ENCODE results near the gene EPB41L2.
A peak's percentile ranks its signal among the peaks of the same experiment; 100 is the strongest.
"Not testable (repeated sequence)": the region's sequence is repeated elsewhere in the genome, so short reads cannot be mapped to it uniquely, and the experiment has no call there.

Gene EPB41L2

DNA sequence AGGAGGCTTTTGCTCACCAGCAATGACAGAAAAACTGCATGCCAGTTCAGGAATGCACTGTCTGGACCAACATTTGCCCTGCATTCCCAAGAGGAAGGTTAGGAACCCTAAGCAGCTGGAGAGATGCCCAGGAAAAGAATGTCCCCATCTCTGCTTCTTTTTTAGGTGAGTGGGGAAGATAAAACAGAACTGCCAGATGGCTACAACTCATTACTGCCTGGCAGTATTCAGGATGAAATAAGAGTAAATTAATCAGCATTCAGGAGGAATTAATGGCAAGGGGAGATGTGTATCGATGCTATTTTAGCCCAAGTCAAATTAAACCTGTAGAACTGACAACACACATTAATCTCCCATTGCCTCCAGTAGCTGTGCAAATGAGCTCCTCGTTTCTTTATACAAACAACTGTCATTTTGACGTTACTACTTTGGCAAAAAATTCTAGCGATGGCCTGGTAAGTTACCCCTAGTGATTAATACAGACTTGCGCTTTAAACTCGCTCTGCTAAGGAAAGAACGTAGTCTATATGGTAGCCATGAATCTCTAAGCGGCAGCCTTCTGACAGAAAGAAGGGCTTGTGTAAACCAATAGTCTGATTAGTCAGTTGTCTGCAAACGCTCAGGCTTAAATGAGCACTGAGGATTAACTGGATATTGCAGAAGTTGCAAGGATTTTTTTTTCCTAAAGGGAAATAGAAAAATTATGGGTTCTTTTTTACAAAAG, 252.6 kb downstream of the EPB41L2 start:
- TF ChIP-seq, protein P1, sequence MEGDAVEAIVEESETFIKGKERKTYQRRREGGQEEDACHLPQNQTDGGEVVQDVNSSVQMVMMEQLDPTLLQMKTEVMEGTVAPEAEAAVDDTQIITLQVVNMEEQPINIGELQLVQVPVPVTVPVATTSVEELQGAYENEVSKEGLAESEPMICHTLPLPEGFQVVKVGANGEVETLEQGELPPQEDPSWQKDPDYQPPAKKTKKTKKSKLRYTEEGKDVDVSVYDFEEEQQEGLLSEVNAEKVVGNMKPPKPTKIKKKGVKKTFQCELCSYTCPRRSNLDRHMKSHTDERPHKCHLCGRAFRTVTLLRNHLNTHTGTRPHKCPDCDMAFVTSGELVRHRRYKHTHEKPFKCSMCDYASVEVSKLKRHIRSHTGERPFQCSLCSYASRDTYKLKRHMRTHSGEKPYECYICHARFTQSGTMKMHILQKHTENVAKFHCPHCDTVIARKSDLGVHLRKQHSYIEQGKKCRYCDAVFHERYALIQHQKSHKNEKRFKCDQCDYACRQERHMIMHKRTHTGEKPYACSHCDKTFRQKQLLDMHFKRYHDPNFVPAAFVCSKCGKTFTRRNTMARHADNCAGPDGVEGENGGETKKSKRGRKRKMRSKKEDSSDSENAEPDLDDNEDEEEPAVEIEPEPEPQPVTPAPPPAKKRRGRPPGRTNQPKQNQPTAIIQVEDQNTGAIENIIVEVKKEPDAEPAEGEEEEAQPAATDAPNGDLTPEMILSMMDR (IDR thresholded peaks at IDR 0.05; ENCODE audit: low read depth, low read length, missing control alignments): no peak
- DNase-seq (ENCODE audit: low read depth): no peak
- in situ Hi-C loops (cut with HindIII; ENCODE audit: low sequenced_read_pairs): no loop called here
- no peak overlapping the region for H3K4me3 ChIP-seq (ENCODE audit: low read depth, low read length)

GRCh38 chr6:130801368-130801767, 261.7 kb downstream of the EPB41L2 start:
- H3K4me3 ChIP-seq (ENCODE audit: low read depth, low read length); DNase-seq (ENCODE audit: low read depth); in situ Hi-C loops (cut with HindIII; ENCODE audit: low sequenced_read_pairs): not testable (repeated sequence)

GRCh38 chr6:130797061-130797460, 266.0 kb downstream of the EPB41L2 start:
- in situ Hi-C loops (cut with HindIII; ENCODE audit: low sequenced_read_pairs): no loop called here
- DNase-seq (ENCODE audit: low read depth): no peak
- TF ChIP-seq, protein P1 (IDR thresholded peaks at IDR 0.05; ENCODE audit: low read depth, low read length, missing control alignments): no peak
- H3K4me3 ChIP-seq (ENCODE audit: low read depth, low read length): no peak overlapping the region

GRCh38 chr6:130796313-130796905, 266.6 kb downstream of the EPB41L2 start:
- peak; percentile 55 for DNase-seq (ENCODE audit: low read depth)
- in situ Hi-C loops (cut with HindIII; ENCODE audit: low sequenced_read_pairs): no loop called here
- TF ChIP-seq, protein P1 (IDR thresholded peaks at IDR 0.05; ENCODE audit: low read depth, low read length, missing control alignments): no peak
- H3K4me3 ChIP-seq (ENCODE audit: low read depth, low read length): no peak overlapping the region

GRCh38 chr6:130794738-130795137, 268.3 kb downstream of the EPB41L2 start:
- TF ChIP-seq, protein P1 (IDR thresholded peaks at IDR 0.05; ENCODE audit: low read depth, low read length, missing control alignments): no peak
- no peak for DNase-seq (ENCODE audit: low read depth)
- in situ Hi-C loops (cut with HindIII; ENCODE audit: low sequenced_read_pairs): no loop called here
- no peak overlapping the region for H3K4me3 ChIP-seq (ENCODE audit: low read depth, low read length)

DNA sequence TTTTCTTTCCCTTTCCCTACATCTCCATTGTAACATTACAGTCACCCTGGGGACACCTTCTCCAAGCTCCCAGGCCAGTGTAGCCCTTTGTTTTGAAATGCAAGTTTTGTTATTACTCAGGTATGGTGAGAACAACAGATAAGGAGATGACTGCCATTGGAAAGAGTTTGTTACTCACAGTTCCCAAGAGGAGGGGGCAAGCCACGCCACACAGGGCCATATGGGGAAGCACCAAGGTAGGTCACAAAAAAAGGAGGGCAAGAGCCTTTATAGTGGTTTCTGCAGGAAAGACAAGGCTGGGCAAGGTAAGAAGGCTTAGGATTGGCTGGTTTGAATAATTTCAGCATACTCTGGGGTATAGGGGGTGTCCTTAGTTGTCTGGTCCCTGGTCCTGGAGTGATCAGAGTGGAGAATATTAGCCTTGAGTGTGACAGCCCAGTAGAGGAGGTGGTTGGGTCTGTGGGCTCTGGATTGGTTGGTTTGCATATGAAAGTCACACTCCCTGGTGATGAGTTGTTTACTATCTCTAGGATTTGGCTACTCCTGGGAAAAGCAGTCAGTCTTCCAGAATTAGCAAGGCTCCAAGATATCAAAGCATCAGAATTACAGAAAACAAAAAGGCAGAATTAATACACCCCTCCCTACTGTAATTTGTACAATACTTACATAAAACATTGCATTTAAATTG, 268.9 kb downstream of the EPB41L2 start:
- TF ChIP-seq, protein P1 (IDR thresholded peaks at IDR 0.05; ENCODE audit: low read depth, low read length, missing control alignments): no peak
- in situ Hi-C loops (cut with HindIII; ENCODE audit: low sequenced_read_pairs): no loop called here
- no peak for DNase-seq (ENCODE audit: low read depth)
- H3K4me3 ChIP-seq (ENCODE audit: low read depth, low read length): no peak overlapping the region

Measured in astrocyte of the cerebellum (primary cell).